ACHN (cell line): Measurements from ENCODE around the gene E2F6.
"Not testable (repeated sequence)": the region's sequence is repeated elsewhere in the genome, so short reads cannot be mapped to it uniquely, and the experiment has no call there.

ENCODE experiments used
- DNase-seq: peaks from one replicate; pipeline ENCODE4 v3.0.0-alpha.2; 2015
- in situ Hi-C: cut with HindIII; loops from 2 replicates; pipeline ENCODE4 v1.10.0; 2017; ENCODE audit warnings: low sequenced_read_pairs, low pct_ligation_motif_present, low pct_unique_long_range_greater_than_20kb

E2F6 gene

GRCh38 chr2:11405074-11405406 is 60.9 kb downstream of the E2F6 start:
- in situ Hi-C loops, DNase-seq: not testable (repeated sequence)

- in situ Hi-C loops, result no loop called here
Measured at GRCh38 chr2:11404376-11405073, 61.4 kb downstream of the E2F6 start.

GRCh38 chr2:11402436-11402835 is 63.5 kb downstream of the E2F6 start:
- in situ Hi-C loops, result no loop called here
- DNase-seq, result no peak

More at GRCh38 chr2:11404376-11405073, 61.4 kb downstream of the E2F6 start:
- DNase-seq, result no peak

- in situ Hi-C loops, result no loop called here
- no peak for DNase-seq
Measured at GRCh38 chr2:11399438-11399762, 66.6 kb downstream of the E2F6 start.

- in situ Hi-C loops, result no loop called here
- DNase-seq, result no peak
Measured at GRCh38 chr2:11398750-11399437, 67.1 kb downstream of the E2F6 start.

GRCh38 chr2:11397513-11397912 is 68.4 kb downstream of the E2F6 start:
- in situ Hi-C loops, result no loop called here
- no peak for DNase-seq

GRCh38 chr2:11396467-11397445 is 69.2 kb downstream of the E2F6 start:
- no peak for DNase-seq
- in situ Hi-C loops, result no loop called here

- no peak for DNase-seq
- in situ Hi-C loops, result no loop called here
Measured at GRCh38 chr2:11396021-11396420, 69.9 kb downstream of the E2F6 start.

GRCh38 chr2:11395389-11395788 is 70.6 kb downstream of the E2F6 start:
- in situ Hi-C loops, result no loop called here
- no peak for DNase-seq
